ENCODE results near the gene SF1.

DNA sequence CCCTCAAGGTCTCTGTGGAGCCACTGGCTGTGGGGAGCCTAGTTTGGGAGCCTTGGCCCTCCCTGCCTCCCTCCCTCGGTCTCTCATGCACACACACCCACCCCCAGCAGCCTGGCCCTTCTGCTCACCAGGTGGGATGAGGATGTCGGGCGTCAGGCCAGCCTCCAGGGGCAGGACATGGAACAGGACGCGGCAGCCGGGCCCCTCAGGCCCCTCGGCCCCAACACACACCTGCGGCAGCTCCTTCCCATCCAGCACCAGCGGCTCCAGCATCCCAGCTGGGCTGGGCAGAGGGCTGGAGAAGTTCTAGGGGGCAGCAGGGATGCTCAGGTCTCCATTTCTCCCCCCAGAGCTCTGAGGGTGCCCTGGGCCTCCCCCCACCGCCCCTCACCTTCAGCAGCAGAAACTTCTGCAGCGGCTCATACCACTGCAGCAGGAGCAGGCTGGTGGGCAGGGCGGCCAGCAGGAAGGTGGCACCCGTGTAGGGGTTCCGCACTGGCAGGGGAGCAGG lies 13.5 kb upstream of the SF1 start:
- TF ChIP-seq YY1 (IDR thresholded peaks at IDR 0.05; ENCODE audit: insufficient read depth, insufficient read length) = no peak
- no peak for TF ChIP-seq ZNF274 (IDR thresholded peaks at IDR 0.05; ENCODE audit: low read depth, low read length)
- TF ChIP-seq SUZ12 (IDR thresholded peaks at IDR 0.05; ENCODE audit: extremely low read depth, insufficient read depth, insufficient read length) = no peak
